Neural progenitor cell (in vitro differentiated cells): ENCODE results near the gene HDAC4.

Source experiments
- EZH2 ChIP-seq: fragments of 200-600 bp; sonication (generic); IDR thresholded peaks from 2 replicates; pipeline ENCODE4 v1.6.1; 2017; ENCODE audit warnings: antibody characterized with exemption, mild to moderate bottlenecking, moderate library complexity
- EZH2phosphoT487 ChIP-seq: fragments of 200-600 bp; sonication (generic); IDR thresholded peaks from 2 replicates; pipeline ENCODE4 v1.6.1; 2017; ENCODE audit warnings: antibody characterized with exemption
- TF ChIP-seq, protein P1 (sequence below): fragments of 200-600 bp; sonication (generic); IDR thresholded peaks from 2 replicates; pipeline ENCODE4 v1.5.1; 2017; ENCODE audit warnings: antibody characterized with exemption, mild to moderate bottlenecking

DNA sequence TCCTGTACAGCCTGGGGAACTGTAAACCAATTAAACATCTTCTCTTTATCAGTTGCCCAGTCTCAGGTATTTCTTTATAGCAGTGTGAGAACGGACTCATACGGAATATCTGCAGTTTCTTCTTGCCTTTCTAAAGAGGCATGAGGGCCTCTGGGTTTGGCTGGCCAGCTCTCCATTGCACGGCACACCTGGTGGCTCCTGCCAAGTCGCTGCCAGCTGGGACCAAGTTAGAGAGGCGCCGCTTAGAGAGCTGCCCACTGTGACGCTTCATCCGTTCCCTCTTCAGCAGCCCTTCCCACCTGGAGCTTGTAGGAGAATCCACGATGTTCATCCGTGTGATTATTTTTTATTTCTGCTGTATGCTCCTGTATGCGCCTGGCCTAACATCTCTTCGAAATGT is 357.5 kb downstream of the HDAC4 start:
- TF ChIP-seq, protein P1, sequence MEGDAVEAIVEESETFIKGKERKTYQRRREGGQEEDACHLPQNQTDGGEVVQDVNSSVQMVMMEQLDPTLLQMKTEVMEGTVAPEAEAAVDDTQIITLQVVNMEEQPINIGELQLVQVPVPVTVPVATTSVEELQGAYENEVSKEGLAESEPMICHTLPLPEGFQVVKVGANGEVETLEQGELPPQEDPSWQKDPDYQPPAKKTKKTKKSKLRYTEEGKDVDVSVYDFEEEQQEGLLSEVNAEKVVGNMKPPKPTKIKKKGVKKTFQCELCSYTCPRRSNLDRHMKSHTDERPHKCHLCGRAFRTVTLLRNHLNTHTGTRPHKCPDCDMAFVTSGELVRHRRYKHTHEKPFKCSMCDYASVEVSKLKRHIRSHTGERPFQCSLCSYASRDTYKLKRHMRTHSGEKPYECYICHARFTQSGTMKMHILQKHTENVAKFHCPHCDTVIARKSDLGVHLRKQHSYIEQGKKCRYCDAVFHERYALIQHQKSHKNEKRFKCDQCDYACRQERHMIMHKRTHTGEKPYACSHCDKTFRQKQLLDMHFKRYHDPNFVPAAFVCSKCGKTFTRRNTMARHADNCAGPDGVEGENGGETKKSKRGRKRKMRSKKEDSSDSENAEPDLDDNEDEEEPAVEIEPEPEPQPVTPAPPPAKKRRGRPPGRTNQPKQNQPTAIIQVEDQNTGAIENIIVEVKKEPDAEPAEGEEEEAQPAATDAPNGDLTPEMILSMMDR, result no peak
- TF ChIP-seq EZH2 (no peak), EZH2phosphoT487 (no peak)
